ENCODE data around the gene EPHA6.
"Not testable (repeated sequence)": the region's sequence is repeated elsewhere in the genome, so short reads cannot be mapped to it uniquely, and the experiment has no call there.

The EPHA6 gene

GRCh38 chr3:96959474-96959873, 145.1 kb downstream of the EPHA6 start:
- Histone ChIP-seq H3K27ac (peak overlapping the region; percentile 92), H3K9ac (ENCODE audit: insufficient read length) (peak overlapping the region; percentile 57), H3K36me3 (ENCODE audit: insufficient read depth, low read length) (no peaks in the 10 kb centered on the region), H3K9me3 (ENCODE audit: low read depth, low read length) (no peaks in the 10 kb centered on the region), H3K4me3 (peak overlapping the region; percentile 47)
- no peak for DNase-seq (ENCODE audit: low read depth, low spot score)
- TF ChIP-seq EZH2 (IDR thresholded peaks at IDR 0.05), result no peak

GRCh38 chr3:96959901-96960641, 145.7 kb downstream of the EPHA6 start:
- peak; percentile 58 for DNase-seq (ENCODE audit: low read depth, low spot score)
- Histone ChIP-seq H3K4me3 (peak overlapping the region; percentile 47), H3K36me3 (ENCODE audit: insufficient read depth, low read length) (no peaks in the 10 kb centered on the region), H3K9ac (ENCODE audit: insufficient read length) (peak overlapping the region; percentile 57), H3K9me3 (ENCODE audit: low read depth, low read length) (no peaks in the 10 kb centered on the region), H3K27ac (peak overlapping the region; percentile 92)
- TF ChIP-seq EZH2 (IDR thresholded peaks at IDR 0.05) (no peak), POLR2AphosphoS5 (IDR thresholded peaks at IDR 0.05; ENCODE audit: borderline replicate concordance, low read depth, low read length) (no peak), FOXP2 (optimal IDR thresholded peaks at IDR 0.05; ENCODE audit: control extremely low read depth, extremely low read length, insufficient read depth) (no peak)

- Histone ChIP-seq H3K9me3 (ENCODE audit: low read depth, low read length) (no peaks in the 10 kb centered on the region), H3K9ac (ENCODE audit: insufficient read length) (no peak overlapping the region), H3K4me3 (peak overlapping the region; percentile 47), H3K36me3 (ENCODE audit: insufficient read depth, low read length) (no peaks in the 10 kb centered on the region), H3K27ac (peak overlapping the region; percentile 92)
- no peak for TF ChIP-seq EZH2 (IDR thresholded peaks at IDR 0.05)
- no peak for TF ChIP-seq FOXP2 (optimal IDR thresholded peaks at IDR 0.05; ENCODE audit: control extremely low read depth, extremely low read length, insufficient read depth)
- TF ChIP-seq POLR2AphosphoS5 (IDR thresholded peaks at IDR 0.05; ENCODE audit: borderline replicate concordance, low read depth, low read length), result no peak
- no peak for DNase-seq (ENCODE audit: low read depth, low spot score)
These were observed 146.4 kb downstream of the EPHA6 start for GRCh38 chr3:96960661-96961330.

GRCh38 chr3:96961576-96961975, 147.2 kb downstream of the EPHA6 start:
- Histone ChIP-seq H3K4me3 (no peak overlapping the region), H3K36me3 (ENCODE audit: insufficient read depth, low read length) (no peaks in the 10 kb centered on the region), H3K9ac (ENCODE audit: insufficient read length) (no peak overlapping the region), H3K9me3 (ENCODE audit: low read depth, low read length) (no peaks in the 10 kb centered on the region), H3K27ac (no peak overlapping the region; the same call in 1 of the 2 replicates)
- TF ChIP-seq EZH2 (IDR thresholded peaks at IDR 0.05) (no peak), FOXP2 (optimal IDR thresholded peaks at IDR 0.05; ENCODE audit: control extremely low read depth, extremely low read length, insufficient read depth) (no peak)
- no peak for DNase-seq (ENCODE audit: low read depth, low spot score)

GRCh38 chr3:96966181-96966929, 152.0 kb downstream of the EPHA6 start:
- no peak for DNase-seq (ENCODE audit: low read depth, low spot score)
- Histone ChIP-seq H3K27ac (no peak overlapping the region), H3K36me3 (ENCODE audit: insufficient read depth, low read length) (no peaks in the 10 kb centered on the region), H3K4me3 (no peak overlapping the region), H3K9ac (ENCODE audit: insufficient read length) (no peak overlapping the region), H3K9me3 (ENCODE audit: low read depth, low read length) (no peaks in the 10 kb centered on the region)
- no peak for TF ChIP-seq POLR2AphosphoS5 (IDR thresholded peaks at IDR 0.05; ENCODE audit: borderline replicate concordance, low read depth, low read length)
- TF ChIP-seq EZH2 (IDR thresholded peaks at IDR 0.05), result no peak
- TF ChIP-seq FOXP2 (optimal IDR thresholded peaks at IDR 0.05; ENCODE audit: control extremely low read depth, extremely low read length, insufficient read depth), result no peak

GRCh38 chr3:96970211-96970610, 155.8 kb downstream of the EPHA6 start:
- TF ChIP-seq POLR2AphosphoS5 (IDR thresholded peaks at IDR 0.05; ENCODE audit: borderline replicate concordance, low read depth, low read length), result no peak
- no peak for TF ChIP-seq FOXP2 (optimal IDR thresholded peaks at IDR 0.05; ENCODE audit: control extremely low read depth, extremely low read length, insufficient read depth)
- no peak for TF ChIP-seq EZH2 (IDR thresholded peaks at IDR 0.05)
- Histone ChIP-seq H3K9ac (ENCODE audit: insufficient read length) (no peak overlapping the region), H3K36me3 (ENCODE audit: insufficient read depth, low read length) (no peaks in the 10 kb centered on the region), H3K9me3 (ENCODE audit: low read depth, low read length) (no peaks in the 10 kb centered on the region), H3K27ac (no peak overlapping the region), H3K4me3 (no peak overlapping the region)
- DNase-seq (ENCODE audit: low read depth, low spot score), result no peak

- Histone ChIP-seq H3K9me3 (ENCODE audit: low read depth, low read length) (no peaks in the 10 kb centered on the region), H3K4me3 (no peak overlapping the region), H3K27ac (no peak overlapping the region), H3K36me3 (ENCODE audit: insufficient read depth, low read length) (no peaks in the 10 kb centered on the region), H3K9ac (ENCODE audit: insufficient read length) (no peak overlapping the region)
- TF ChIP-seq EZH2 (IDR thresholded peaks at IDR 0.05) (no peak), POLR2AphosphoS5 (IDR thresholded peaks at IDR 0.05; ENCODE audit: borderline replicate concordance, low read depth, low read length) (no peak), FOXP2 (optimal IDR thresholded peaks at IDR 0.05; ENCODE audit: control extremely low read depth, extremely low read length, insufficient read depth) (no peak)
- DNase-seq (ENCODE audit: low read depth, low spot score), result no peak
These were observed 163.3 kb downstream of the EPHA6 start for GRCh38 chr3:96977671-96978070.

- H3K36me3 ChIP-seq (ENCODE audit: insufficient read depth, low read length); H3K27ac ChIP-seq; H3K9me3 ChIP-seq (ENCODE audit: low read depth, low read length); DNase-seq (ENCODE audit: low read depth, low spot score); H3K4me3 ChIP-seq; H3K9ac ChIP-seq (ENCODE audit: insufficient read length): not testable (repeated sequence)
These were observed 169.3 kb downstream of the EPHA6 start for GRCh38 chr3:96983716-96984115.

All from SK-N-MC (cell line).